Activated CD8-positive, alpha-beta T cell treated with anti-CD3 and anti-CD28 coated beads for 36 hours (primary cell): ENCODE measurements around the gene LRRK1. TPM values are rescaled to one million over a fixed set of nuclear protein-coding genes. Genes with fewer than 3 reads are reported as not detected.

Experiments used
- ATAC-seq: fragments of 200-7000 bp; cut with Tn5 transposase; one replicate; pipeline ENCODE4 v1.10.0; 2021; ENCODE audit warnings: mild to moderate bottlenecking, moderate library complexity
- CTCF ChIA-PET: fragments of 350-600 bp; sonication (Branson Sonifier 250); formaldehyde crosslinking; loops from one replicate; lab custom pipeline; 2021; ENCODE audit warnings: antibody characterized with exemption; lab: Charles Lee
- POLR2A ChIA-PET: fragments of 350-600 bp; sonication (Branson Sonifier 250); formaldehyde crosslinking; loops from one replicate; lab custom pipeline; 2021; ENCODE audit warnings: antibody characterized with exemption; lab: Charles Lee
- DNase-seq: peaks from one replicate; pipeline ENCODE4 v3.0.0-alpha.2; 2020
- H3K27ac Mint-ChIP-seq: one replicate; pipeline ENCODE4 v1.8.0; 2021; ENCODE audit warnings: mild to moderate bottlenecking, mixed read lengths
- H3K27me3 Mint-ChIP-seq: one replicate; pipeline ENCODE4 v1.8.0; 2021; ENCODE audit warnings: mixed read lengths
- H3K36me3 Mint-ChIP-seq: one replicate; pipeline ENCODE4 v1.8.0; 2021; ENCODE audit warnings: low read depth, mixed read lengths
- H3K4me1 Mint-ChIP-seq: one replicate; pipeline ENCODE4 v1.8.0; 2021; ENCODE audit warnings: low read depth, mixed read lengths
- H3K4me3 Mint-ChIP-seq: one replicate; pipeline ENCODE4 v1.8.0; 2021; ENCODE audit warnings: mild to moderate bottlenecking, moderate library complexity, mixed read lengths
- H3K9me3 Mint-ChIP-seq: one replicate; pipeline ENCODE4 v1.8.0; 2021; ENCODE audit warnings: mixed read lengths
- intact Hi-C: fragments of 100-400 bp; cut with micrococcal nuclease; formaldehyde crosslinking; loops from one replicate; pipeline ENCODE4 v1.10.0; 2022
- total RNA-seq, 2 experiments: library from RNA; stranded (reverse); gene quantifications; one replicate each; pipeline ENCODE4 v1.2.3, GENCODE V29; 2021
- TF ChIP-seq, protein P1 (sequence below): fragments of 200-600 bp; IDR thresholded peaks from one replicate; pipeline ENCODE4 v1.8.0; 2022; ENCODE audit warnings: antibody characterized with exemption, mild to moderate bottlenecking

The LRRK1 gene
- total RNA-seq, 2 experiments from 2014 or later: 0.50 to 0.83 TPM

DNA sequence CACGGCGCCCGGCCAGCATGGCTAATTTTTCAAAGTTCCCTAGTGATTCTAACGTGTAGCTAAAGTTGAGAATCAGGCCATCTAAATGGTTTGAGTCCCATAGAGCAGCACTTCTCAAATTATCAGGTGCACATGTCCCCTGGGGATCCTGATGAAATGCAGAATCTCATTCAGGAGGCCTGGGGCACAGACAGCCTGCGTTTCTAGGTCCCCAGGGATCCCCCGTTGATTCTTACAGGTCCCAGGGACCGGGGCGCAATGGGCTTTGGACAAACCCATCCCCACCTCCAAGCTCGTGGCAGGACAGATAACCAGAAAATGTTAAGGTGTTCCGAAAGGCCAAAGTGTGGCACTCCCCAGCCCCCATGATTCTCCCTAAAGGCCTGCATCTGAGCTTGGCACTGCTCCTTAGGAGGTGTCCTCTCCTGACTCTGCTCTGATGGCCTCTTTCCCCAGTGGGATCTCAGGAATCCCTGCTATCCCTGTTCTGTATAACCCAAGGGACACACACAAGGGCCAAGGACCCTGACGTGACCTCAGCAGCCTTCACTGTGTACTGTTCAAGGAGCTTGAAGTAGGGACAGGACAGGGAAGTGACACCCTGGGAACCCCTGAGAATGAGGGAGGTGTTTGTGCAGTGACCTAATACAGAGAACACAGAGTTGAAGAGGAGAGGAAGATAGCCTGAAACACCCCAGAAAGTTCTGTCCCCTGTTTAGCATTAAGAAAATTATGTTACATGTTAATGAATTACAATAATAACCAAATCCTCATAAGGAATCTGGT is 8.0 kb downstream of the LRRK1 start:
- intact Hi-C loops: no loop called here
- DNase-seq (no peak), ATAC-seq (no peak)
- TF ChIP-seq, protein P1, sequence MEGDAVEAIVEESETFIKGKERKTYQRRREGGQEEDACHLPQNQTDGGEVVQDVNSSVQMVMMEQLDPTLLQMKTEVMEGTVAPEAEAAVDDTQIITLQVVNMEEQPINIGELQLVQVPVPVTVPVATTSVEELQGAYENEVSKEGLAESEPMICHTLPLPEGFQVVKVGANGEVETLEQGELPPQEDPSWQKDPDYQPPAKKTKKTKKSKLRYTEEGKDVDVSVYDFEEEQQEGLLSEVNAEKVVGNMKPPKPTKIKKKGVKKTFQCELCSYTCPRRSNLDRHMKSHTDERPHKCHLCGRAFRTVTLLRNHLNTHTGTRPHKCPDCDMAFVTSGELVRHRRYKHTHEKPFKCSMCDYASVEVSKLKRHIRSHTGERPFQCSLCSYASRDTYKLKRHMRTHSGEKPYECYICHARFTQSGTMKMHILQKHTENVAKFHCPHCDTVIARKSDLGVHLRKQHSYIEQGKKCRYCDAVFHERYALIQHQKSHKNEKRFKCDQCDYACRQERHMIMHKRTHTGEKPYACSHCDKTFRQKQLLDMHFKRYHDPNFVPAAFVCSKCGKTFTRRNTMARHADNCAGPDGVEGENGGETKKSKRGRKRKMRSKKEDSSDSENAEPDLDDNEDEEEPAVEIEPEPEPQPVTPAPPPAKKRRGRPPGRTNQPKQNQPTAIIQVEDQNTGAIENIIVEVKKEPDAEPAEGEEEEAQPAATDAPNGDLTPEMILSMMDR: no peak
- H3K27me3 Mint-ChIP-seq: peaks cover 17% of the 10 kb centered on the region
- no peak overlapping the region for H3K27ac Mint-ChIP-seq
- ChIA-PET CTCF (interaction anchor here (1.1 to 4.0 kb wide), 3 partner anchors 9 to 80 kb away, joined by 3 to 26 read pairs (median 3); partner anchors contain the start of gene LRRK1), POLR2A (no interaction called here)
- H3K9me3 Mint-ChIP-seq: no peaks in the 10 kb centered on the region
- H3K4me1 Mint-ChIP-seq: peaks cover 6% of the 10 kb centered on the region
- H3K4me3 Mint-ChIP-seq: no peak overlapping the region
- no peaks in the 10 kb centered on the region for H3K36me3 Mint-ChIP-seq

DNA sequence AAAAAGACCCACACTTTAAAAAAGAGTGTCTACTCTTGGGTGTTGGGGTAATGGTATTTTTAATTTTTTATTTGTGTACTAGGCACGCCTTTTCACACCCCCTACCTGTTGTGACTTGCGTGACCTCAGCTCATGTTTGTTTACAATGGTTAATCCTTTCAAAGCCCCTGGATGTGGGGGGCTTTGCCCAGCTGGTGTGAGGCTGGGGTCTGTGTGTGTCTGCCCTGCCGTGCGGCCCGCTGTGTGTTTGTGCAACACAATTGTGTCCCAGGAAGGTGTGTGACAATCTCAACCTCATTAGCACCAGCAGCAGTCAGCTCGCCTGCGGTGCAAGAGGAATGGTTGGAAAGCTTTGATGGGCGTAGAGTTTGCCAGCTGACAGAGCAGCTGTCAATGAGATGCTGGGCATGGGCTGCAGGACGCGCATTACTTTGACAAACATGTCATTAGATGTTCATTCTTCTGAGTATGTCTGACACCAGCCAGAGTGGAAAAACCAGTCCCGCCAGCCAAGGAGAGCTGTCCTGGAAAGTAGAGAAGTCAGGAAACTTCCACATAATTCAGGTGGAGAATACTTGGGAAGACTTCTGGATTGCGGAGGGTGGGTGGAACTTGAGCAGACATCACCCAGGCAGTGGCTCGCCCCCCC is 9.6 kb downstream of the LRRK1 start:
- intact Hi-C loops: no loop called here
- POLR2A ChIA-PET: no interaction called here
- DNase-seq (no peak), ATAC-seq (no peak)
- CTCF ChIA-PET: interaction anchor here (1.2 to 4.0 kb wide), 2 partner anchors 10 to 78 kb away, joined by 4 to 26 read pairs; partner anchors contain the start of gene LRRK1
- TF ChIP-seq, protein P1: no peak
- Mint-ChIP-seq H3K27ac (no peak overlapping the region), H3K27me3 (peaks cover 6% of the 10 kb centered on the region), H3K36me3 (no peaks in the 10 kb centered on the region), H3K4me3 (no peak overlapping the region), H3K9me3 (no peaks in the 10 kb centered on the region), H3K4me1 (no peaks in the 10 kb centered on the region)

DNA sequence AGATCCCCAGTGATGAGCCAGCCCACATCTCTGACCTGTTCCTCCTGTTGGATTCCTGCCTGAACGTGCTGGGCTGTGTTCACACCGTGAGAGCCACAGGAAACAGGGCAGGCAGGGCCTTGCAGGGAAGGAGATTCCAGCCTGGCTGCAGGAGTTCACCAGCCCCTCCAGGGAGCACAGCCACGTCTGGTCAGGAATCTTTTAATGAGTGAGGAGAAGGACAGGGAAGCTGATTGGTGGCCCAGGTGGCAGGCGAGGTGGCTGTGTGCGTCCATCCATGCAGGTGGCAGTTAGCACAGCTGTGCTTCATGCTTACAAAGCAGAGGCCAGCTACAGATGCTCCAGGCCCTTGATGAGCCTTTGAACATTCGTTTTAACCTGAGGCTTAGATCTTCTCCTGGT is 10.5 kb downstream of the LRRK1 start:
- DNase-seq: no peak
- intact Hi-C loops: no loop called here
- ChIA-PET POLR2A (interaction anchor here (1.5 kb wide), 1 partner anchor 52 kb away, joined by 3 read pairs; no protein-coding TSS in a partner anchor), CTCF (interaction anchor here (4.0 kb wide), 1 partner anchor 11 kb away, joined by 26 read pairs; the partner anchor contains the start of gene LRRK1)
- no peak overlapping the region for H3K27ac Mint-ChIP-seq
- H3K4me3 Mint-ChIP-seq: no peak overlapping the region
- H3K27me3 Mint-ChIP-seq: peaks cover 1% of the 10 kb centered on the region
- TF ChIP-seq, protein P1: no peak
- no peak for ATAC-seq
- no peaks in the 10 kb centered on the region for H3K4me1 Mint-ChIP-seq
- no peaks in the 10 kb centered on the region for H3K9me3 Mint-ChIP-seq
- H3K36me3 Mint-ChIP-seq: no peaks in the 10 kb centered on the region

DNA sequence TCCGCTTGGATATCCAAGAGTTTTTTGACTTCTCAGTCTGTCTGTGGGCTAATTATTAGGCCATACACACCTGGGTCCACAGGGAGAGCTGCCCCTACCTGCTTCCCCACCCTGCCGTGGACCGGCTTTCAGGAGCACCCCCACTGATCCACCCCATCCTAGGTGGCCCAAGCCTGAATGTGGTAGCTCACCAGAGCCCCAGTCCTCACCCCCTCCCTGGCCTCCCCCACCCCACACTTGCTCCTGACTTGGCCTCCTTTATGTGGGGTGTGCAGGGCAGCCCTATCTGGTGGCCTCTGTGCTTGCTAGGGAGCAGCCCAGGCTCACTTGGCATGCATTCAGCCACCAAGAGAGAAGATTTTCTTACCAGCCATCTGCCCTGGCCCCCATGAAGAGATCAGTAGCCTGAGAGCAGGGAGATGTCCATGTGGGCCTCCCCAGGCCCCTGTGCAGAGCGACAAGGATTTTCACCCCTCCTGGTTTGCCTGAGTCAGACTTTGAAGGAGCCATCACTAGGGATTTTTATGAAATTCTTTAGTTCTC is 11.2 kb downstream of the LRRK1 start:
- Mint-ChIP-seq H3K4me3 (no peak overlapping the region), H3K27me3 (no peaks in the 10 kb centered on the region), H3K4me1 (no peaks in the 10 kb centered on the region), H3K27ac (no peak overlapping the region), H3K36me3 (no peaks in the 10 kb centered on the region), H3K9me3 (no peaks in the 10 kb centered on the region)
- DNase-seq: no peak
- intact Hi-C loops: no loop called here
- TF ChIP-seq, protein P1: no peak
- POLR2A ChIA-PET: interaction anchor here (1.5 kb wide), 1 partner anchor 52 kb away, joined by 3 read pairs; no protein-coding TSS in a partner anchor
- CTCF ChIA-PET: no interaction called here
- ATAC-seq: no peak
